LNCaP clone FGC (cell line): Measurements from ENCODE around the gene RAB40C.

Experiments used
- DNase-seq: peaks from one replicate; pipeline ENCODE4 v3.0.0-alpha.2; 2011; ENCODE audit warnings: low read depth
- H3K4me3 ChIP-seq: 2 replicates; pipeline ENCODE4 v1.5.1; 2011; ENCODE audit warnings: mild to moderate bottlenecking, low read depth, low read length, control low read depth
- CTCF ChIP-seq: IDR thresholded peaks from 2 replicates; pipeline ENCODE4 v1.5.1; 2012; ENCODE audit warnings: mild to moderate bottlenecking; ENCODE audit not compliant: control insufficient read depth, insufficient read depth; ENCODE audit errors: extremely low read depth

The RAB40C gene

GRCh38 chr16:673399-673991 lies 83.6 kb downstream of the RAB40C start:
- DNase-seq, result no peak

GRCh38 chr16:674214-674881 lies 84.5 kb downstream of the RAB40C start:
- no peak overlapping the region for H3K4me3 ChIP-seq
- no peak for TF ChIP-seq CTCF
- no peak for DNase-seq

More at GRCh38 chr16:673399-673991, 83.6 kb downstream of the RAB40C start:
- no peak overlapping the region for H3K4me3 ChIP-seq
- TF ChIP-seq CTCF, result no peak

GRCh38 chr16:674968-675883 lies 85.4 kb downstream of the RAB40C start, which contains the start of gene RHBDL1:
TSS of gene RHBDL1 (plus strand) at chr16:675671. CDS start at chr16:675791, 120 bp downstream.
- no peak within 1 kb of the TSS for H3K4me3 ChIP-seq
- no peak for DNase-seq
- TF ChIP-seq CTCF, result no peak

- DNase-seq, result no peak
- H3K4me3 ChIP-seq, result no peak overlapping the region
- TF ChIP-seq CTCF, result no peak
Observed at GRCh38 chr16:675884-676564, 86.2 kb downstream of the RAB40C start.

- no peak for TF ChIP-seq CTCF
Observed at GRCh38 chr16:676565-676902, 86.7 kb downstream of the RAB40C start.

GRCh38 chr16:676913-677312 lies 87.0 kb downstream of the RAB40C start:
- H3K4me3 ChIP-seq, result no peak overlapping the region
- TF ChIP-seq CTCF, result no peak
- DNase-seq, result no peak

More at GRCh38 chr16:676565-676902, 86.7 kb downstream of the RAB40C start:
- H3K4me3 ChIP-seq, result no peak overlapping the region
- no peak for DNase-seq
